Erythroblast (primary cell): ENCODE results near the gene BICC1.

Experiments used
- GATA1 ChIP-seq: IDR thresholded peaks from 2 replicates; pipeline ENCODE4 v1.6.1; 2011; ENCODE audit warnings: low read depth, mild to moderate bottlenecking, control low read depth, low read length, moderate library complexity
- POLR2A ChIP-seq: IDR thresholded peaks from 2 replicates; pipeline ENCODE4 v1.6.1; 2011; ENCODE audit warnings: mild to moderate bottlenecking, low read length

- no peak for TF ChIP-seq GATA1
- TF ChIP-seq POLR2A: no peak
Observed at GRCh38 chr10:58844680-58845079, 332.0 kb downstream of the BICC1 start.
